ENCODE measurements around the gene ZNF579.

Gene ZNF579

GRCh38 chr19:55602104-55603001 lies 21.7 kb upstream of the ZNF579 start:
- no peak for TF ChIP-seq CTCF (IDR thresholded peaks at IDR 0.05; ENCODE audit: extremely low read depth, insufficient read depth, missing control alignments)
- no peak for DNase-seq (ENCODE audit: low spot score)
- in situ Hi-C loops (cut with MboI; ENCODE audit: low pct_unique_long_range_greater_than_20kb, low sequenced_read_pairs, unreplicated experiment): loop anchor here (25.0 kb wide), 1 partner anchor 1140 kb away; the partner anchor contains the start of genes CDC42EP5 and LENG9

GRCh38 chr19:55601084-55601483 lies 20.4 kb upstream of the ZNF579 start:
- DNase-seq (ENCODE audit: low spot score): no peak
- TF ChIP-seq CTCF (IDR thresholded peaks at IDR 0.05; ENCODE audit: extremely low read depth, insufficient read depth, missing control alignments): no peak
- in situ Hi-C loops (cut with MboI; ENCODE audit: low pct_unique_long_range_greater_than_20kb, low sequenced_read_pairs, unreplicated experiment): loop anchor here (25.0 kb wide), 1 partner anchor 1139 kb away; the partner anchor contains the start of genes CDC42EP5 and LENG9

- DNase-seq (ENCODE audit: low spot score): no peak
- in situ Hi-C loops (cut with MboI; ENCODE audit: low pct_unique_long_range_greater_than_20kb, low sequenced_read_pairs, unreplicated experiment): loop anchor here (25.0 kb wide), 1 partner anchor 1138 kb away; the partner anchor contains the start of genes CDC42EP5 and LENG9
- TF ChIP-seq CTCF (IDR thresholded peaks at IDR 0.05; ENCODE audit: extremely low read depth, insufficient read depth, missing control alignments): no peak
Measured at GRCh38 chr19:55600662-55601028, 20.0 kb upstream of the ZNF579 start.

GRCh38 chr19:55599842-55600661 lies 19.4 kb upstream of the ZNF579 start, which contains the start of gene ZNF524:
ZNF524 (plus strand) TSS chr19:55600288; CDS start chr19:55602113, 1,825 bp downstream.
- peak; percentile 94 for DNase-seq (ENCODE audit: low spot score)
- TF ChIP-seq CTCF (IDR thresholded peaks at IDR 0.05; ENCODE audit: extremely low read depth, insufficient read depth, missing control alignments): no peak
- in situ Hi-C loops (cut with MboI; ENCODE audit: low pct_unique_long_range_greater_than_20kb, low sequenced_read_pairs, unreplicated experiment): loop anchor here (25.0 kb wide), 1 partner anchor 1138 kb away; the partner anchor contains the start of genes CDC42EP5 and LENG9

GRCh38 chr19:55599468-55599841 lies 18.8 kb upstream of the ZNF579 start, which contains the start of gene FIZ1:
FIZ1 (minus strand) TSS chr19:55599517; CDS start chr19:55597865, 1,652 bp downstream.
- in situ Hi-C loops (cut with MboI; ENCODE audit: low pct_unique_long_range_greater_than_20kb, low sequenced_read_pairs, unreplicated experiment): no loop called here
- peak; percentile 91 for DNase-seq (ENCODE audit: low spot score)
- TF ChIP-seq CTCF (IDR thresholded peaks at IDR 0.05; ENCODE audit: extremely low read depth, insufficient read depth, missing control alignments): no peak

All from GM13977 (cell line).